Measurements from ENCODE around the gene KIRREL1. TPM values are rescaled to one million over a fixed set of nuclear protein-coding genes. Genes with fewer than 3 reads are reported as not detected.

KIRREL1 gene
- total RNA-seq, 4 donors from 2014 or later = 37.4 to 77.1 (median 54.6) TPM

DNA sequence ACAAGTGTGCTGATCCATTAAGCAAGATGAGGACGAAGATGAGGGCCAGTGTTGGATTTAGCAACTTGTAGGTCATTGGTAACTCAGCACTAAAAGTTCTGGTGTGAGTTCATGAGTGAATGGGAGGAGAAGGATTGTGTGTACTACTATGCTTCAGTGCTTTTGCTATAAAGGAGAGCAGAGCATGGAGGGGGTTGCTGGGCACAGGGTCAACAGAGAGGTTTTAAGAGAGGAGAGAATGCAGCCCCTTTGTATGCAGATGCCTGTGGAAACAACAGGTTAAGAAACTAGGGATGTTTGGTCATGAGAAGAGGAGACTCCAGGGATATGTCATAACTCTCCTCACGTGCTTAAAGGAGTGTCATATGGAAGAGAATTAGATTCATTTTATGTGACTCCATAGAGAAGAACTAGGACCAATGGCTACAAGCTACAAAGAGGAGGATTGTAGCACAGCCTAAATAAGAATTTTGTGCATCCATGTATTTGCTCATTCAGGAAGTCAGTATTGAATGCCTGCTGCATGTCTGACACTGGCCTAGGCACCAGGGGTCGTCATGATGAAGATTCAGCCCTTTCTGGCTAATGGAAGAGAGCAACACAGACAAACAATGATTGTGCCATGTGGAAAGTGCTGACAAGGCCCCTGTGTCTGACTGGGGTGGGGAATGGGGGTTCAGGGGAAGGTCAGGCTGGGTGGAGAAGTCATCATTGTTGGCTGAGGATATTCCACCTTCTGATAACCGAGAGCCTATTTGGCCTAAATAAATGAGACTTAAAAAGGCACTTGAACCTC, 53.5 kb downstream of the KIRREL1 start:
- no peak for TF ChIP-seq POLR2A (IDR thresholded peaks at IDR 0.05; ENCODE audit: low read depth)
- TF ChIP-seq, protein P1, sequence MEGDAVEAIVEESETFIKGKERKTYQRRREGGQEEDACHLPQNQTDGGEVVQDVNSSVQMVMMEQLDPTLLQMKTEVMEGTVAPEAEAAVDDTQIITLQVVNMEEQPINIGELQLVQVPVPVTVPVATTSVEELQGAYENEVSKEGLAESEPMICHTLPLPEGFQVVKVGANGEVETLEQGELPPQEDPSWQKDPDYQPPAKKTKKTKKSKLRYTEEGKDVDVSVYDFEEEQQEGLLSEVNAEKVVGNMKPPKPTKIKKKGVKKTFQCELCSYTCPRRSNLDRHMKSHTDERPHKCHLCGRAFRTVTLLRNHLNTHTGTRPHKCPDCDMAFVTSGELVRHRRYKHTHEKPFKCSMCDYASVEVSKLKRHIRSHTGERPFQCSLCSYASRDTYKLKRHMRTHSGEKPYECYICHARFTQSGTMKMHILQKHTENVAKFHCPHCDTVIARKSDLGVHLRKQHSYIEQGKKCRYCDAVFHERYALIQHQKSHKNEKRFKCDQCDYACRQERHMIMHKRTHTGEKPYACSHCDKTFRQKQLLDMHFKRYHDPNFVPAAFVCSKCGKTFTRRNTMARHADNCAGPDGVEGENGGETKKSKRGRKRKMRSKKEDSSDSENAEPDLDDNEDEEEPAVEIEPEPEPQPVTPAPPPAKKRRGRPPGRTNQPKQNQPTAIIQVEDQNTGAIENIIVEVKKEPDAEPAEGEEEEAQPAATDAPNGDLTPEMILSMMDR (IDR thresholded peaks at IDR 0.05) = no peak
- TF ChIP-seq EP300 (IDR thresholded peaks at IDR 0.05) = no peak
- TF ChIP-seq POLR2AphosphoS5 (IDR thresholded peaks at IDR 0.05) = no peak
- H3K9me3 ChIP-seq = no peaks in the 10 kb centered on the region

DNA sequence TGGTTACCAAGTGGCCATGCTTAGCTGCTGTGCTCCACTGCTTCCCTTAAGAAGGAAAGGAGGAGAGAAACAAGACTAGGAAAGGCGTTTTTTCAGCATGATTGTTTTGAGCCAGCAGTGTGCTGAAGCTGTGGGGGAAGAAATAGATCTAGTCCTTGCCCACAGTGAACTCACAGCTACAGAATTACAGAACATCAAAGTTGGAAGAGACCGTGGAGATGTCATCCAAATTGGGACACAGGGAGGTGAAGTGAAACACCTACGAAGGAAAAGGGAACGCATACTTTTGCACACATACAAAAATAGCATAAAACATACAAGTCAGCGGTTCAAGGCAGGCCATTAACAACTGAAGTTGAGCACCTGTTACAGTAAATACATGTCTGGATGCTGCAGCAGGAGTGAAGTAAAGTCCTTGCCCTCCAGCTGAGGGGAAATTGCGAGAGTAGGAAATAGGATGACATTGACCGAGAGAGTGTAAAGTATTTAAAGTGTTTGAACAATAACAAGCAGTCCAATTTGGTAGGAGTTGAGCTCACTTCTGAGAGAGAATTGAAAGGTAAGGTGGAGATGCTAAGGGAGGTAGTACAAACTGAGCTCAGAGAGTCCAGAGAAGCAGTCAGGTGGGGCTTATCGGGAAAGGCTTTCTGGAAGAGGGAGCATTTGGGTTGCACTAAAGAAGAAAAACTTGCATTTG, 55.1 kb downstream of the KIRREL1 start:
- TF ChIP-seq POLR2AphosphoS5 (IDR thresholded peaks at IDR 0.05) = no peak
- no peak for TF ChIP-seq POLR2A (IDR thresholded peaks at IDR 0.05; ENCODE audit: low read depth)
- no peak for TF ChIP-seq EP300 (IDR thresholded peaks at IDR 0.05)
- TF ChIP-seq, protein P1 (IDR thresholded peaks at IDR 0.05) = no peak
- H3K27ac ChIP-seq (replicated peaks in 1 of 4) = peak overlapping the region in 1 of 4 donors; percentile 13
- intact Hi-C loops (cut with DNase I) = no loop called here
- H3K36me3 ChIP-seq = no peaks in the 10 kb centered on the region
- DNase-seq (ENCODE audit: extremely low spot score) = no peak
- no peak overlapping the region for H3K4me3 ChIP-seq
- H3K4me1 ChIP-seq = peaks cover 5 to 73% (median 65%) of the 10 kb centered on the region in 4 donors
- WGBS = 50% methylated on average over 8 of the region's 8 CpGs
- H3K27me3 ChIP-seq = no peaks in the 10 kb centered on the region
- no peaks in the 10 kb centered on the region for H3K9me3 ChIP-seq

More for the DNA sequence above, 53.5 kb downstream of the KIRREL1 start:
- DNase-seq (ENCODE audit: extremely low spot score) = no peak
- WGBS = 56% methylated on average over 4 of the region's 4 CpGs
- Histone ChIP-seq H3K36me3 (no peaks in the 10 kb centered on the region), H3K27ac (replicated peaks in 1 of 4) (no peak overlapping the region), H3K4me1 (peaks cover 10 to 76% (median 73%) of the 10 kb centered on the region in 4 donors), H3K27me3 (no peaks in the 10 kb centered on the region), H3K4me3 (no peak overlapping the region)
- intact Hi-C loops (cut with DNase I) = no loop called here

DNA sequence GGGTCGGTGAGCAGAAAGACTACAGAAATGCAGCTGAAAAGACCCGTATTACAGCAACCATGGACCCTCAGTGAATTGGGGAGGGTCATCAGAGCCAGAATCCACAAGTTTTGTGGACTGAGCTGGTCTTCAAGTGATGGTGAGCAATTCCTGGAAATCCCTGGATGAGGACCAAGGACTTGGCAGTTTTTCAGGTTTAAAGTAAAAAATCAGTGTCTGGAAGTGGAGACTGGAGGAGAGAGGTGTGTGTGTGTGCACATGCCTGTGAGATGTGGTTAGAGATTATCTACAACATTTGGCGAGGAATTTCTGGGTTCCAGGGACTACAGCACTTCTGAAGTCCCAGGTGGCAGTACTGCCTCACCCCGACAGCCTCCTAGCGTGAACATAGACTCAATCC, 56.4 kb downstream of the KIRREL1 start:
- intact Hi-C loops (cut with DNase I) = no loop called here
- no peaks in the 10 kb centered on the region for H3K27me3 ChIP-seq
- no peak overlapping the region for H3K27ac ChIP-seq (replicated peaks in 1 of 4)
- H3K4me1 ChIP-seq = peaks cover 4 to 71% (median 60%) of the 10 kb centered on the region in 4 donors
- H3K9me3 ChIP-seq = no peaks in the 10 kb centered on the region
- H3K36me3 ChIP-seq = no peaks in the 10 kb centered on the region
- 50% methylated on average over 4 of the region's 5 CpGs for WGBS
- TF ChIP-seq POLR2AphosphoS5 (IDR thresholded peaks at IDR 0.05) (no peak), EP300 (IDR thresholded peaks at IDR 0.05) (no peak), POLR2A (IDR thresholded peaks at IDR 0.05; ENCODE audit: low read depth) (no peak)
- TF ChIP-seq, protein P1 (IDR thresholded peaks at IDR 0.05) = no peak
- DNase-seq (ENCODE audit: extremely low spot score) = no peak
- H3K4me3 ChIP-seq = no peak overlapping the region

DNA sequence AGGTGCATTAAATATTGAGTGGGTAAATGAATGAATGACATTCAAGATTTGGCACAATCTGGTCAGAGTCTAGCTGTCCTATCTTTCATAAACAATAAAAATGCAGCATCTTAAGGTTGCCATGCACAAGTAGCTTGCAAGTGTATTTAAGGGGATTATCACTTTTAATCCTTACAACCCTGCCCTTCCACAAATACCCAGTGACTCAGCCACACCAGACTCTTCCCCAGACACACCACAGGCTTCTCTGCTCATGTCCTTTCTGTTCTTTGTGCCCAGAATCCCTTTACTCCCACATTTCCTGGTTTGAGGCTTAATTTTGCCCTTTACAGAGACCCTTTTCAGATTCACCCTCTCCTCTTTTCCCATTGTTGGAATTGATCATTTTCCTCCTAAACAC, 59.8 kb downstream of the KIRREL1 start:
- Histone ChIP-seq H3K27me3 (no peaks in the 10 kb centered on the region), H3K27ac (replicated peaks in 1 of 4) (no peak overlapping the region), H3K4me1 (peaks cover 8 to 69% (median 52%) of the 10 kb centered on the region in 4 donors), H3K9me3 (no peaks in the 10 kb centered on the region), H3K36me3 (no peaks in the 10 kb centered on the region), H3K4me3 (no peak overlapping the region)
- TF ChIP-seq POLR2A (IDR thresholded peaks at IDR 0.05; ENCODE audit: low read depth) (no peak), EP300 (IDR thresholded peaks at IDR 0.05) (no peak), POLR2AphosphoS5 (IDR thresholded peaks at IDR 0.05) (no peak)
- TF ChIP-seq, protein P1 (IDR thresholded peaks at IDR 0.05) = no peak
- no peak for DNase-seq (ENCODE audit: extremely low spot score)
- intact Hi-C loops (cut with DNase I) = no loop called here

All from esophagus muscularis mucosa (tissue), 4 donors.